Measurements from ENCODE around the gene MSS51.

MSS51 gene

GRCh38 chr10:73433538-73433867 lies at the start of gene MSS51:
TSS of gene MSS51 (minus strand) at chr10:73433561. CDS start at chr10:73428284, 5,277 bp downstream.
- no peak for DNase-seq (ENCODE audit: low spot score)

GRCh38 chr10:73480158-73480557 lies 46.8 kb upstream of the MSS51 start:
- no peak for DNase-seq (ENCODE audit: low spot score)

- DNase-seq (ENCODE audit: low spot score): no peak
Measured at GRCh38 chr10:73478636-73479035, 45.3 kb upstream of the MSS51 start.

GRCh38 chr10:73471226-73471625 lies 37.9 kb upstream of the MSS51 start:
- no peak for DNase-seq (ENCODE audit: low spot score)

- DNase-seq (ENCODE audit: low spot score): no peak
Measured at GRCh38 chr10:73469579-73469978, 36.2 kb upstream of the MSS51 start.

- DNase-seq (ENCODE audit: low spot score): peak; percentile 4
Measured at GRCh38 chr10:73467206-73467605, 33.8 kb upstream of the MSS51 start.

GRCh38 chr10:73465978-73466726 lies 32.8 kb upstream of the MSS51 start:
- no peak for DNase-seq (ENCODE audit: low spot score)

GRCh38 chr10:73460897-73461296 lies 27.5 kb upstream of the MSS51 start:
- no peak for DNase-seq (ENCODE audit: low spot score)

- DNase-seq (ENCODE audit: low spot score): no peak
Measured at GRCh38 chr10:73459683-73460314, 26.4 kb upstream of the MSS51 start.

GRCh38 chr10:73456187-73456890 lies 23.0 kb upstream of the MSS51 start:
- no peak for DNase-seq (ENCODE audit: low spot score)

GRCh38 chr10:73449113-73449512 lies 15.8 kb upstream of the MSS51 start:
- DNase-seq (ENCODE audit: low spot score): no peak

- no peak for DNase-seq (ENCODE audit: low spot score)
Measured at GRCh38 chr10:73448384-73448783, 15.0 kb upstream of the MSS51 start.

GRCh38 chr10:73446926-73447325 lies 13.6 kb upstream of the MSS51 start:
- DNase-seq (ENCODE audit: low spot score): no peak

GRCh38 chr10:73444457-73444856 lies 11.1 kb upstream of the MSS51 start:
- no peak for DNase-seq (ENCODE audit: low spot score)

- no peak for DNase-seq (ENCODE audit: low spot score)
Measured at GRCh38 chr10:73439605-73440312, 6.4 kb upstream of the MSS51 start.

GRCh38 chr10:73439055-73439454 lies 5.7 kb upstream of the MSS51 start:
- no peak for DNase-seq (ENCODE audit: low spot score)

GRCh38 chr10:73432646-73433537 lies 469 bp downstream of the MSS51 start:
- DNase-seq (ENCODE audit: low spot score): no peak

GRCh38 chr10:73426318-73426717 lies 7.0 kb downstream of the MSS51 start:
- no peak for DNase-seq (ENCODE audit: low spot score)

GRCh38 chr10:73424478-73424877 lies 8.9 kb downstream of the MSS51 start:
- DNase-seq (ENCODE audit: low spot score): no peak

- DNase-seq (ENCODE audit: low spot score): no peak
Measured at GRCh38 chr10:73423309-73423708, 10.1 kb downstream of the MSS51 start.

GRCh38 chr10:73416571-73416970 lies 16.8 kb downstream of the MSS51 start:
- DNase-seq (ENCODE audit: low spot score): no peak

All from CD4-positive, alpha-beta T cell treated with Interleukin-2 at 100 ng/mL for 4 hours (primary cell).